MM.1S (cell line): ENCODE measurements around the gene ACTR3.

ENCODE experiments used
- DNase-seq: peaks from one replicate; pipeline ENCODE4 v3.0.0-alpha.2; 2015
- H2AFZ ChIP-seq: fragments of 300-600 bp; sonication (generic); 2 replicates; pipeline ENCODE4 v1.6.0; 2016; ENCODE audit warnings: antibody characterized with exemption, low read length
- H3F3A ChIP-seq: fragments of 300-600 bp; sonication (generic); 2 replicates; pipeline ENCODE4 v1.6.1; 2016; ENCODE audit warnings: mild to moderate bottlenecking, antibody characterized with exemption, low read length, moderate library complexity, mixed read lengths; ENCODE audit not compliant: insufficient read depth
- H3K27ac ChIP-seq: fragments of 300-600 bp; sonication (generic); 2 replicates; pipeline ENCODE4 v1.5.1; 2016; ENCODE audit warnings: mild to moderate bottlenecking, low read length
- H3K27me3 ChIP-seq: fragments of 300-600 bp; sonication (generic); replicated peaks from 2 replicates; pipeline ENCODE4 v1.6.0; 2016; ENCODE audit warnings: low read length; ENCODE audit not compliant: insufficient read depth
- H3K36me3 ChIP-seq: fragments of 300-600 bp; sonication (generic); replicated peaks from 2 replicates; pipeline ENCODE4 v1.6.1; 2016; ENCODE audit warnings: mild to moderate bottlenecking, low read length, mixed read lengths; ENCODE audit not compliant: insufficient read depth
- H3K4me1 ChIP-seq: fragments of 300-600 bp; sonication (generic); 2 replicates; pipeline ENCODE4 v1.6.1; 2016; ENCODE audit warnings: low read length, mixed read lengths
- H3K4me2 ChIP-seq: fragments of 300-600 bp; sonication (generic); 2 replicates; pipeline ENCODE4 v1.6.0; 2016; ENCODE audit warnings: low read depth, low read length
- H3K4me3 ChIP-seq: fragments of 300-600 bp; sonication (generic); 2 replicates; pipeline ENCODE4 v1.5.1; 2016; ENCODE audit warnings: low read length, mixed read lengths
- H3K79me2 ChIP-seq: fragments of 300-600 bp; sonication (generic); 2 replicates; pipeline ENCODE4 v1.6.1; 2016; ENCODE audit warnings: mixed run types, low read length, mixed read lengths
- H3K9ac ChIP-seq: fragments of 300-600 bp; sonication (generic); 2 replicates; pipeline ENCODE4 v1.6.1; 2016; ENCODE audit warnings: low read length, mixed read lengths
- H3K9me2 ChIP-seq: fragments of 300-600 bp; sonication (generic); replicated peaks from 2 replicates; pipeline ENCODE4 v1.6.1; 2016; ENCODE audit warnings: mild to moderate bottlenecking, low read length, mixed read lengths; ENCODE audit not compliant: insufficient read depth
- H3K9me3 ChIP-seq: fragments of 300-600 bp; sonication (generic); replicated peaks from 2 replicates; pipeline ENCODE4 v1.6.1; 2016; ENCODE audit warnings: mild to moderate bottlenecking, low read length, mixed read lengths; ENCODE audit not compliant: insufficient read depth
- H4K20me1 ChIP-seq: fragments of 300-600 bp; sonication (generic); 2 replicates; pipeline ENCODE4 v1.6.1; 2016; ENCODE audit warnings: mild to moderate bottlenecking, low read length, moderate library complexity, mixed read lengths; ENCODE audit not compliant: insufficient read depth
- CTCF ChIP-seq: fragments of 300-600 bp; sonication (generic); IDR thresholded peaks from 2 replicates; pipeline ENCODE4 v1.5.1; 2016; ENCODE audit warnings: antibody characterized with exemption, low read length, mixed read lengths
- EZH2 ChIP-seq: fragments of 300-600 bp; sonication (generic); optimal IDR thresholded peaks from 2 replicates; pipeline ENCODE3; 2017; ENCODE audit warnings: low read depth, mild to moderate bottlenecking, antibody characterized with exemption, low read length, mixed read lengths
- EZH2phosphoT487 ChIP-seq: fragments of 300-600 bp; sonication (generic); IDR thresholded peaks from 2 replicates; pipeline ENCODE4 v1.6.1; 2018; ENCODE audit warnings: antibody characterized with exemption, low read length

ACTR3 gene

GRCh38 chr2:114008720-114009119 lies 118.8 kb downstream of the ACTR3 start:
- H2AFZ ChIP-seq: no peak overlapping the region
- H3K27me3 ChIP-seq: no peaks in the 10 kb centered on the region
- no peak overlapping the region for H3K4me3 ChIP-seq
- no peaks in the 10 kb centered on the region for H3K4me1 ChIP-seq
- H3K9ac ChIP-seq: no peak overlapping the region
- no peak for DNase-seq
- no peaks in the 10 kb centered on the region for H3K9me3 ChIP-seq
- no peaks in the 10 kb centered on the region for H3F3A ChIP-seq
- no peaks in the 10 kb centered on the region for H3K9me2 ChIP-seq
- H4K20me1 ChIP-seq: no peaks in the 10 kb centered on the region
- H3K79me2 ChIP-seq: no peaks in the 10 kb centered on the region
- H3K27ac ChIP-seq: no peak overlapping the region
- H3K36me3 ChIP-seq: no peaks in the 10 kb centered on the region
- H3K4me2 ChIP-seq: no peak overlapping the region
- no peak for TF ChIP-seq CTCF
- TF ChIP-seq EZH2phosphoT487: no peak
- TF ChIP-seq EZH2: no peak

GRCh38 chr2:114009205-114009944 lies 119.5 kb downstream of the ACTR3 start:
- TF ChIP-seq EZH2: no peak
- TF ChIP-seq CTCF: no peak
- no peak for TF ChIP-seq EZH2phosphoT487
- H3K27me3 ChIP-seq: no peaks in the 10 kb centered on the region
- no peaks in the 10 kb centered on the region for H3K79me2 ChIP-seq
- H3K4me3 ChIP-seq: no peak overlapping the region
- H4K20me1 ChIP-seq: no peaks in the 10 kb centered on the region
- no peaks in the 10 kb centered on the region for H3F3A ChIP-seq
- no peak overlapping the region for H3K9ac ChIP-seq
- H2AFZ ChIP-seq: no peak overlapping the region
- H3K36me3 ChIP-seq: no peaks in the 10 kb centered on the region
- H3K4me1 ChIP-seq: no peaks in the 10 kb centered on the region
- H3K9me3 ChIP-seq: no peaks in the 10 kb centered on the region
- no peak overlapping the region for H3K27ac ChIP-seq
- no peak overlapping the region for H3K4me2 ChIP-seq
- H3K9me2 ChIP-seq: no peaks in the 10 kb centered on the region
- DNase-seq: no peak

- Histone ChIP-seq H3K4me1 (no peaks in the 10 kb centered on the region), H3F3A (no peaks in the 10 kb centered on the region), H3K9me2 (no peaks in the 10 kb centered on the region), H3K36me3 (no peaks in the 10 kb centered on the region), H3K27me3 (no peaks in the 10 kb centered on the region), H3K27ac (no peak overlapping the region), H4K20me1 (no peaks in the 10 kb centered on the region), H3K4me3 (no peak overlapping the region), H3K9me3 (no peaks in the 10 kb centered on the region), H3K4me2 (no peak overlapping the region), H3K9ac (no peak overlapping the region), H3K79me2 (no peaks in the 10 kb centered on the region), H2AFZ (no peak overlapping the region)
- TF ChIP-seq EZH2phosphoT487 (no peak), EZH2 (no peak), CTCF (no peak)
- DNase-seq: no peak
Measured at GRCh38 chr2:114010001-114010400, 120.1 kb downstream of the ACTR3 start.
